Activated CD8-positive, alpha-beta memory T cell treated with anti-CD3 and anti-CD28 coated beads, Interleukin-2, amount 50 U/mL, for 48 hours (primary cell): Measurements from ENCODE around the gene DDA1.
"Not testable (repeated sequence)": the region's sequence is repeated elsewhere in the genome, so short reads cannot be mapped to it uniquely, and the experiment has no call there.

ENCODE experiments used
- DNase-seq: peaks from one replicate; pipeline ENCODE4 v3.0.0-alpha.2; 2020

The DDA1 gene

GRCh38 chr19:17348700-17349099 lies 39.3 kb downstream of the DDA1 start:
- no peak for DNase-seq

DNA sequence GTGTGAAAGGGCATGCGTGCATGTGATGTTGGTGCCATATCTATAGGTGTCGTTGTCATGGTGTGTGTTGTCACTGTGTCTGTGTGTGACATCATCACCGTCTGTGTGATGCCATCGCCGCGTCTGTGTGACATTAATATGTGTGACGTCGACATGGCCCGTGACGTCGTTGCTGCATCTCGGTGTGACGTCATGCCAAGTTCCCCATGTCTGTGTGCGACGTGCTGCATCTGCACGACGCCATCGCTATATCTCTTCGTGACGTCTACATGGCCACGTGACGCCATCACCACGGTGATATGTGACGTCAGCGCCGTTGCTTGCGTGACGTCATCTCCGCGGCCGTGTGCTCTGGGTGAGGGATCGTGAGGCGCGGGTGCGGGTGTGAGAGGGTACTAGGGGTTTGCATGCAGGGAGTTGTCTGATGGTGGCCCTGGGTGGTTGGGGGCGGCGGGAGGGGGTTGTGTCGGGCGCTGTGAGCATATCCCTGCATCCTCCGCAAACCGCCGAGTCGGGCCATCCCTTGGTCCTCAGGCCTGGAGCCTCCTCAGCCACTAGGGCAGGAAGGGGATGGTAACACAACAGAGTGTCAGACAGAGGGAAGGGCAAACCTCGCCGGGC lies 42.6 kb downstream of the DDA1 start:
- DNase-seq, result no peak

GRCh38 chr19:17352608-17353280 lies 43.4 kb downstream of the DDA1 start:
- no peak for DNase-seq

DNA sequence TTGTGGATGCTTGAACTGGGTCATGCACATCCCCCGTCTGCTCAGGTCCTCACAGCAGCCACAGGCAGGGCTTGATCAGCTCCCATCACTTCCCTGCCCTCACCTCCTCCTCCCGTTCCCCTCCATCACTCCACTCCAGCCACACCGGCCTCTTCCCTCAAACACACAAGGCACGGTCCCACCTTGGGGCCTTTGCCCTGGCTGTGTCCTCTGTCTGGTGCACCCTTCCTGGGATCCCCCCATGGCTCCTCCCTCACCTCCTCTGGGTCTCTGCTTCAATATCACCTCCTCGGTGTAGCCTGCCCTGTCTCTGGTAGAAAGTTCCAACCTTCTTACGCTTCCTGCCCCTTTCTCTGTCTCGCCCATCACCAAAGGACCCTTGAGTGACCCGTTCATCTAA lies 44.0 kb downstream of the DDA1 start:
- DNase-seq, result no peak

DNA sequence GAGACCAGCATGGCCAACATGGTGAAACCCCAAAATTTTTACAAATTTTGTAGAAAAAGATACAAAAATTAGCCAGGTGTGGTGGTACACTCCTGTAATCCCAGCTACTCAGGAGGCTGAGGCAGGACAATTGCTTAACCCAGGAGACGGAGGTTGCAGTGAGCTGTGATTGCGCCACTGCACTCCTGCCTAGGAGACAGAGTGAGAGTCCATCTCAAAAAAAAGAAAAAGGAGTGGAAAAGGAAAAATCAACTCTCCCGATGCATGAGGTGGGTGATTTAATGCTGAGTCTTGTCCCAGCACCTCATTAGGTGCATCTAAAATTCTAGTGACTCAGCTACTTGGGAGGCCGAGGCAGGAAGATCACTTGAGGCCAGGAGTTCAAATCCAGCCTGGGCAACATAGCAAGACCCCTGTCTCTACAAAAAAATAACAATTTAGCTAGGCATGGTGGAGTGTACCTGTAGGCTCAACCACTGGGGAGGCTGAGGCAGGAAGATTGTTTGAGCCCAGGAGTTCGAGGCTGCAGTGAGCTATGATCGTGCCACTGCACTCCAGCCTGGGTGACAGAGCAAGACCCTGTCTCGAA lies 47.8 kb downstream of the DDA1 start:
- DNase-seq, result no peak

DNA sequence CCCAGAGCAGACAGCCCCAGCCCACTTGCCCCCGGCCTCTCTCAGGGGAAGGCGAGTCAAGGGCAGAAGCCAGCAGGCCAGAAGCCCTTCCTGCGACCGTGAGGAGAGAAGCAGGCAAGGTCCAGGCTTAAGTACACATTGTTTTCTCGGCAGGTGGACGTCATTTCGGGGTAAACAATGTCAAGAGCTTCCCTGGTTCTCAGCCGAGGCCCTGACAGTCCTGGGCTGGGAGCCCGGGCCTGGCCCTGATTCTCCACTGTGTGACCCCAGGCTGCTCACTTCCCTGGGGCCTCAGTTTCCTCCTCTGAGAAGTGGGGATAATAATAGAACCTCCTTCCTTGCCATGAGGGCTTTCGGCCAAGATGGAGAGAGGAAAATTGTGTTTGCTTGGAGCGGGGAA lies 48.4 kb downstream of the DDA1 start:
- DNase-seq, result no peak

DNA sequence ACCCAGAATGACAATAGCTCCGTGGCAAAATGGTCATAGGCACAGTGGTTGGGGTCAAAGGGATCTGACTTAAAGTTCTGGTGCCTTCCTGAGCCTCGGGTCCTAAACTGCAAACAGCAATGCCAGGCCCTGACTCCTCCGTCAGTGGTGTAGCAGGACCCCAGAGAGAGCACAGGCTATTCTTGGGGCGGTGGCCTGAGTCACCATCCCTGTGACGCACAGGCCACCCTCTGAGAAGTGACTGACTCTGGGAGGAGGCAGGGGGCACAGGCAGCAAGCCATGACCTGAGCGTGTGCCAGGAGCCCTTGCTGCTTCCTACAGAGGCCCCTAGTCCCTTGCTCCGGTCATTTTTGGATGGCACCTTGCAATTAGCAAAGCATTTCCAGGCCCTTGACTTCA lies 49.0 kb downstream of the DDA1 start:
- no peak for DNase-seq

GRCh38 chr19:17359905-17360800 lies 50.8 kb downstream of the DDA1 start:
- DNase-seq, result no peak

DNA sequence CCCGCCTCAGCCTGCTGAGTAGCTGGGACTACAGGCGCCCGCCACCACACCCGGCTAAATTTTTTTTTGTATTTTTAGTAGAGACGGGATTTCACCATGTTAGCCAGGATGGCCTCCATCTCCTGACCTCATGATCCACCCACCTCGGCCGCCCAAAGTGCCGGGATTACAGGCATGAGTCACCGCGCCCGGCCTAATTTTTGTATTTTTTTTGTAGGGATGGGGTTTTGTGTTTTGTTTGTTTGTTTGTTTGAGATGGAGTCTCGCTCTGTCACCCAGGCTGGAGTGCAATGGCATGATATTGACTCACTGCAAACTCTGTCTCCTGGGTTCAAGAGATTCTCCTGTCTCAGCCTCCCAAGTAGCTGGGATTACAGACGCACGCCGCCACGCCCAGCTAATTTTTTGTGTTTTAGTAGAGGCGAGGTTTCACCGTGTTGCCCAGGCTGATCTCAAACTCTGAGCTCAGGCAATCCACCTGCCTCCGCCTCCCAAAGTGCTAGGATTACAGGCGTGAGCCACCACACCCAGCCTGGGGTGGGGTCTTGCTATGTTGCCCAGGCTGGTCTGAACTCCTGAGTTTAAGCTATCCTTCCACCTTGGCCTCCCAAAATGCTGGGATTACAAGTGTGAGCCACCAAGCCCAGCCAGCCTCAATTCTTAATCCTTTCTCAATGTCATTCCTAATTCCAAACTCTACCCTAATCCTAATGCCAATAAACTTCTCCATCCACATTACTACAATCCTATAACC lies 54.7 kb downstream of the DDA1 start:
- DNase-seq, result not testable (repeated sequence)

DNA sequence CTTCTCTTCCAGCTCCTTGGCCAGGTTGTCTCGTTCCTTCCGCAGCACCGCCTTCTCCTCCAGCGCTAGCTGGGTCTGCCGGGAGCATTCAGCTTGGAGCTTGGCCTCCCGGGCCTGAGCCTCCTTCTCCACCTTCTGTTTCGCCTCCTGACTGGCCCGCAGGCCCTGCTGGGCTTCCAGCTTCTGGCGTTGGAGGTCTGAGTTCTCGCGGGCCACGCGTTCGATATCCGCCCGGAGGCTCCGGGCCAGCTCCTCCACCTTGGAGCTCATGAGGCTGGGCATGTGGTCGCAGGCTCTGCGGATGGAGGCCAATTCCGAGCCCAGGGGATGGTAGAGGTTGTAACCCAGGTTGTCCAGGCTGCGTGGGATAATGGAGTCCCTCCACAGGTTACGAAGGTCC lies 56.0 kb downstream of the DDA1 start:
- DNase-seq, result no peak

GRCh38 chr19:17370026-17370587 lies 60.7 kb downstream of the DDA1 start:
- no peak for DNase-seq
